Neural cell (in vitro differentiated cells): ENCODE measurements around the gene TMEFF2. TPM values are rescaled to one million over a fixed set of nuclear protein-coding genes. Genes with fewer than 3 reads are reported as not detected.

Source experiments
- H2AFZ ChIP-seq: fragments of 200-600, 300-800 bp; sonication (generic), shearing (Covaris generic); 2 replicates; pipeline ENCODE4 v1.6.0; 2014; ENCODE audit warnings: low read depth, mild to moderate bottlenecking, antibody characterized with exemption, low read length, moderate library complexity
- H3F3A ChIP-seq: fragments of 200-600 bp; shearing (Covaris generic); 2 replicates; pipeline ENCODE4 v1.6.1; 2016; ENCODE audit warnings: mild to moderate bottlenecking, moderate library complexity, mixed read lengths, antibody characterized with exemption, low read length; ENCODE audit not compliant: insufficient read depth, poor library complexity, severe bottlenecking
- H3K27ac ChIP-seq: fragments of 200-600, 300-800 bp; sonication (generic), shearing (Covaris generic); 2 replicates; pipeline ENCODE4 v1.5.1; 2014; ENCODE audit warnings: mild to moderate bottlenecking, low read length, moderate library complexity
- H3K27me3 ChIP-seq: fragments of 300-800, 200-600 bp; sonication (generic), shearing (Covaris generic); 2 replicates; pipeline ENCODE4 v1.6.0; 2014; ENCODE audit warnings: mild to moderate bottlenecking, low read depth, low read length, moderate library complexity; ENCODE audit not compliant: insufficient read depth
- H3K36me3 ChIP-seq: fragments of 300-800, 200-600 bp; sonication (generic), shearing (Covaris generic); 2 replicates; pipeline ENCODE4 v1.5.1; 2014; ENCODE audit warnings: mild to moderate bottlenecking, antibody characterized with exemption, low read length, moderate library complexity; ENCODE audit not compliant: insufficient read depth
- H3K4me2 ChIP-seq: fragments of 300-800, 200-600 bp; sonication (generic), shearing (Covaris generic); 2 replicates; pipeline ENCODE4 v1.6.0; 2014; ENCODE audit warnings: mild to moderate bottlenecking, low read length
- H3K4me3 ChIP-seq: fragments of 300-800, 200-600 bp; sonication (generic), shearing (Covaris generic); 2 replicates; pipeline ENCODE4 v1.5.1; 2014; ENCODE audit warnings: mild to moderate bottlenecking, low read length, moderate library complexity
- H3K79me2 ChIP-seq: fragments of 200-600 bp; shearing (Covaris generic); replicated peaks from 2 replicates; pipeline ENCODE4 v1.6.0; 2014; ENCODE audit warnings: mild to moderate bottlenecking, low read length, moderate library complexity; ENCODE audit not compliant: insufficient read depth
- H3K9ac ChIP-seq: fragments of 300-800, 200-600 bp; sonication (generic), shearing (Covaris generic); 2 replicates; pipeline ENCODE4 v1.6.1; 2016; ENCODE audit warnings: mild to moderate bottlenecking, low read length, mixed read lengths
- H3K9me2 ChIP-seq: fragments of 200-600 bp; shearing (Covaris generic); 2 replicates; pipeline ENCODE4 v1.6.1; 2016; ENCODE audit warnings: mild to moderate bottlenecking, low read length, mixed read lengths; ENCODE audit not compliant: insufficient read depth
- H3K9me3 ChIP-seq: fragments of 200-600, 300-800 bp; sonication (generic), shearing (Covaris generic); 2 replicates; pipeline ENCODE4 v1.6.1; 2016; ENCODE audit warnings: mild to moderate bottlenecking, mixed run types, low read length, moderate library complexity, mixed read lengths
- H4K20me1 ChIP-seq: fragments of 200-600 bp; shearing (Covaris generic); 2 replicates; pipeline ENCODE4 v1.6.1; 2016; ENCODE audit warnings: mild to moderate bottlenecking, mixed run types; ENCODE audit not compliant: insufficient read depth
- CTCF ChIP-seq: fragments of 450-650 bp; IDR thresholded peaks from 2 replicates; pipeline ENCODE4 v1.5.1; 2014; ENCODE audit warnings: antibody characterized with exemption, mild to moderate bottlenecking, moderate library complexity; ENCODE audit not compliant: poor library complexity, severe bottlenecking
- EP300 ChIP-seq: fragments of 450-650 bp; conservative IDR thresholded peaks from 2 replicates; pipeline ENCODE4 v1.6.1; 2014; ENCODE audit warnings: antibody characterized with exemption, mild to moderate bottlenecking, moderate library complexity; ENCODE audit not compliant: poor library complexity, severe bottlenecking
- EZH2 ChIP-seq: fragments of 200-600, 300-800 bp; shearing (Covaris generic), sonication (generic); IDR thresholded peaks from 2 replicates; pipeline ENCODE4 v1.6.1; 2014; ENCODE audit warnings: antibody characterized with exemption, low read length, borderline replicate concordance, mild to moderate bottlenecking; ENCODE audit not compliant: insufficient read depth, poor library complexity, severe bottlenecking
- MXI1 ChIP-seq: fragments of 450-650 bp; conservative IDR thresholded peaks from 2 replicates; pipeline ENCODE4 v1.6.1; 2014; ENCODE audit warnings: antibody characterized with exemption, mild to moderate bottlenecking; ENCODE audit not compliant: poor library complexity, severe bottlenecking
- POLR2AphosphoS5 ChIP-seq: IDR thresholded peaks from 2 replicates; pipeline ENCODE4 v1.6.1; 2012
- RAD21 ChIP-seq: fragments of 450-650 bp; conservative IDR thresholded peaks from 2 replicates; pipeline ENCODE4 v1.6.1; 2014; ENCODE audit warnings: antibody characterized with exemption, mild to moderate bottlenecking, moderate library complexity
- REST ChIP-seq: IDR thresholded peaks from 2 replicates; pipeline ENCODE4 v1.6.1; 2012; ENCODE audit warnings: borderline replicate concordance
- SMC3 ChIP-seq: fragments of 450-650 bp; conservative IDR thresholded peaks from 2 replicates; pipeline ENCODE4 v1.6.1; 2014; ENCODE audit warnings: antibody characterized with exemption, mild to moderate bottlenecking, moderate library complexity; ENCODE audit not compliant: poor library complexity
- TAF1 ChIP-seq: IDR thresholded peaks from 2 replicates; pipeline ENCODE4 v1.6.1; 2012; ENCODE audit warnings: low read depth
- polyA plus RNA-seq: library from polyadenylated mRNA; depleted of rRNA; stranded (reverse); fragments of >200 nt; gene quantifications from 2 replicates; pipeline ENCODE4 v1.2.3, GENCODE V29; 2014

The TMEFF2 gene
- polyA plus RNA-seq, 1 donor from 2014 or later, result 24.6 TPM

GRCh38 chr2:191950132-191950874 lies 244.4 kb downstream of the TMEFF2 start:
- Histone ChIP-seq H3K9me2 (no peaks in the 10 kb centered on the region), H3K9me3 (no peaks in the 10 kb centered on the region), H3K4me3 (no peak overlapping the region), H4K20me1 (no peaks in the 10 kb centered on the region), H3F3A (no peaks in the 10 kb centered on the region), H3K27ac (no peak overlapping the region), H2AFZ (no peak overlapping the region), H3K79me2 (no peaks in the 10 kb centered on the region), H3K36me3 (no peaks in the 10 kb centered on the region), H3K9ac (no peak overlapping the region), H3K4me2 (no peak overlapping the region), H3K27me3 (no peaks in the 10 kb centered on the region)
- TF ChIP-seq MXI1 (no peak), EZH2 (no peak), EP300 (no peak), CTCF (no peak), SMC3 (no peak), REST (no peak), POLR2AphosphoS5 (no peak), RAD21 (no peak), TAF1 (no peak)

- H3K9me2 ChIP-seq, result no peaks in the 10 kb centered on the region
- no peak overlapping the region for H2AFZ ChIP-seq
- no peak overlapping the region for H3K27ac ChIP-seq
- TF ChIP-seq RAD21 (no peak), REST (no peak), EP300 (no peak)
- H3K27me3 ChIP-seq, result no peaks in the 10 kb centered on the region
- no peak overlapping the region for H3K4me3 ChIP-seq
- H3F3A ChIP-seq, result no peaks in the 10 kb centered on the region
- H3K79me2 ChIP-seq, result no peaks in the 10 kb centered on the region
- H3K4me2 ChIP-seq, result no peak overlapping the region
- H4K20me1 ChIP-seq, result no peaks in the 10 kb centered on the region
- H3K9me3 ChIP-seq, result no peaks in the 10 kb centered on the region
- H3K36me3 ChIP-seq, result no peaks in the 10 kb centered on the region
- no peak overlapping the region for H3K9ac ChIP-seq
Measured at GRCh38 chr2:191947235-191947634, 247.5 kb downstream of the TMEFF2 start.
